IPS-NIHi7 (cell line): ENCODE results near the gene EIF3B.
A peak's percentile ranks its signal among the peaks of the same experiment; 100 is the strongest.
"Not testable (repeated sequence)": the region's sequence is repeated elsewhere in the genome, so short reads cannot be mapped to it uniquely, and the experiment has no call there.

Experiments
- DNase-seq: peaks from one replicate; pipeline ENCODE4 v3.0.0; 2012; ENCODE audit warnings: mixed read lengths; ENCODE audit errors: extremely low spot score

EIF3B gene

DNA sequence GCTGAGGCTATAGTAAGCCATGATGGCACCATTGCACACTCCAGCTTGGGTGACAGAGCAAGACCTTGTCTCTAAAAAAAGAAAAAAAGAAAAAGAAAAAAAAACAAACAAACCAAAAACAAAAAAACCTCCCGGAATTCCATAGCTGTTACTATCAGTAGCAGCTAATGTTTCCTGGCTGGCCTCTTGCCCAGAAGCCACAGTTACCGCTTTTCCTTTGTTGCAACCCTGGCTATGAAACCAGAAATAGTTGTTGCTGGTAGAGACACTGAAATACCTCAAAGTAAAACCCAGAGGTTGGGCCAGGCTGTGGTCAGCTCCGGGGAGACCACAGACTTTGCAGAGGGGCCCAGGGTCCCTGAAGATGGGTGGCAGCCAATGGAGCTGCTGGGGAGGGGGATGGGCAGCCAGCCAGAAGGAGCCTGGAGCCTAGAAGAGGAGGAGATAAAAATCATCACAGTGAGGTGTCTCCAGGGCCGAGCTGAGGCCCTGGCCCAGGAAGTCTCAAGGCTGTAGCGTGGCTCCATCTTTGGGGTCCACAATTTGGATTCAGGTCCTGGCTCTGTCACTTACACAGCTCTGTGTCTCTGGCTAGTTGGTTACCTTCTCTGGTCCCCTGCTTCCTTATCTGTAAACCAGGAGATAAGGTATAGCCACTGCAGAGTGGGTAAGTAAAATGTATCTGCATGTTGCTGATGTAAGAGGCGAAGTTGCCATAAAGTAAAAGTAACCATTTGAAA is 45.4 kb downstream of the EIF3B start:
- DNase-seq: no peak

DNA sequence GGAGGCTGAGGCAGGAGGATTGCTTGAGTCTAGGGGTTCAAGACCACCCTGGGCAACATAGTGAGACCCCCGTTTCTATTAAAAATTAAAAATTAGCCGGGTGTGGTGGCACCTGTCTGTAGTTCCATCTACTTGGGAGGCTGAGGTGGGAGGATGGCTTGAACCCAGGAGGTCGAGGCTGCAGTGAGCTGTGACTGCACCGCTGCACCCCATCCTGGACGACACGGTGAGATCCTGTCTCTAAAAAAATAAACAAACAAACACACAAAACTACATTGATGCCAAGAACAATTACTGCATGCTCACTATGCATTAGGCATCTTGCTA is 48.0 kb downstream of the EIF3B start:
- DNase-seq: no peak

DNA sequence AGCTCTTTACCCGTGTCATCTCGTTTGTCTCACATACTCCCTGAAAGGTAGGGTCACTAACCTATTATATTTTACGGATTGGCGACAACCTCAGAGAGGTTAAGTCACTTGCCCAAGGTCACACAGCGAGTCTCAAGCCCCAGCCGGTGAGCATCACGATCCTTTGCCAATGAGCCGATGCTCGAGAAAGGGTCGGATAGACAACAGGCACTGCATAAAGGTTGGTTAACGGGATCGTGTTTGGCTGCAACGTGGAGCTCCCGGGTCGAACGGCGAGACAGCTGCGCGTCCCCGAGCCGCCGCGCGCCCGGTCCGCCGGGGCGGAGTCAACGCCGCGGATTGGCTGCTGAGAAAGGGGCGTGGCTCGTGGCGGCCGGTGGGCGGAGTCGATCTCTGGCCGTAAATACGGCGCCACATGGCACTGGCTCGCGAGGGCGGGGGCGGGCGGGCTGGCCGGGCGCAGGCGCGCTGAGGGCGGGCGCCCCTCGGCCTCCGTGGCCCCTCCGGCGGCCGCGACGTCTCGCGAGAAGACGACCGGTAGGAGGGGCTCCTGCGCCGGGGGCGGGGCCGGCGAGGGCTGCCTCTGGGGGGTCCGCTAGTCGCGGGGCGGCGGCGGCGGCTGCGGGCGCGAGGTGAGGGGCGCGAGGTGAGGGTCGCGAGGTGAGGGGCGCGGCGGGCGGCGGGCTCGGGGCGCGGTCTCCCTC is 48.5 kb downstream of the EIF3B start, which contains the start of gene CHST12:
Gene CHST12 (plus strand): TSS at position 598 of the 704 bp plus-strand sequence. CDS start 29,029 bp downstream, outside the sequence.
- DNase-seq: peak; percentile 100

DNA sequence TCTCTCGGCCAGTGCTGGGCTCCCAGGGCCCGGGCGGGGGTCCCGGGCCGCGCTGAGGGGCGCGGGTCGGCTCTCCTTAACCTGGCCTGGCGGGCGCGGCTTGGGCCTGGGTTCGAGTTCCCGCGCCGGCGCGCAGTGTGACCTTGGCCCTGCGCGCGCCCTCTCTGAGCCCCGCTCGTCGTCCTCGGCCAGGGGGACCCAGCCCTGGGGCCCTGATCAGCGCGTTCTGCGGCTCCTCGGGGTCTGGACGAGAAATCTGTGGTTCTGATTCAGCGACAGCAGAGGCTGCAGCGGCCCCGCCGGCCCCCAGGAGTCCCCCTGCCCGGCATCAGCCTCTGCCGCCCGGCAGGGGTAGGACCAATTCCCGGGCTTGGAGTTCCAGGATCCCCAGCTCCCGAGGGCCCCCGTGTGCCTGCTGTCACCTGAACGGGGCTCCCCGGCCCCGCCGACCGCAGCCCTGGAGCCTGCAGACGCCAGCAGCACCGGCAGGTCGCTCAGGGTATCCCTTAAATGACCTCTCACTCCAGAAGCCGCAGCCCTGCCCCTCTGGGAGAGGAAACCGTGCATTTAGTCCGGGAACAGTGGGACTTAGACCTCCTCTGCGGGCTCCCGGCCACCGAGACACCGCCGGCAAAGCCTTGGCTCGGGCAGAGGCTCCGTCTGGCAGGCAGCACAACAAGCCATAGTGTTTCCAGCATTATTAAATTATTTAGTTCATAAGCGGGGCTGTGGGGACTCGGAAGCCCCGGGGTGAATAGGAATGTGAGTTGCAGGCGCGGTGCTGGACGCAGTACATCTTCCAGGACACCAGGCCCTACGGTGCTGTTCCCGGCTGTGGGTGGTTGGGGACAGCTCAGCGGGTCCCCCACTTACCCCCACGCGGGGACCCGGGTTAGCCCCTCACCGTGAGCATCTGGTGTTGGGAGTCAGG is 49.4 kb downstream of the EIF3B start:
- DNase-seq: peak; percentile 63

DNA sequence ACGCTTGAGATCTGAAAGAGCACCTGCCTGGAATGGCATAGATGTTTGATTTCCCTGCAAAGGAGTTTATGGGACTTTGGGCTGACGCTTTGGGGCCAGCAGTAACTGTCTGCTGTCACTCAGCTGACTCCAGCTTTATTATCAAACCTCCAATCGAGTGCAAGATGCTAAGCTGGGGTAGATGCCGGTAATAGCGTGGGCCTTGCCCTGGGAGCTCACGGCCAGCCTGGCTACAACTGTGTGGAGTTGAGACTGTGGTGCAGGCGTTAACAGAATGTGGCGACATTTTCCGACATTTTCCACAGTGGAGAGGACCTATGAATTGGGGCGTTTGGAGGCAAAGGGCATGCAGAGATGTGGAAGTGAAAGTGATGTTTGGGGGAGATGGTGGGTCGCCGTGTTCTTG is 50.1 kb downstream of the EIF3B start:
- no peak for DNase-seq

DNA sequence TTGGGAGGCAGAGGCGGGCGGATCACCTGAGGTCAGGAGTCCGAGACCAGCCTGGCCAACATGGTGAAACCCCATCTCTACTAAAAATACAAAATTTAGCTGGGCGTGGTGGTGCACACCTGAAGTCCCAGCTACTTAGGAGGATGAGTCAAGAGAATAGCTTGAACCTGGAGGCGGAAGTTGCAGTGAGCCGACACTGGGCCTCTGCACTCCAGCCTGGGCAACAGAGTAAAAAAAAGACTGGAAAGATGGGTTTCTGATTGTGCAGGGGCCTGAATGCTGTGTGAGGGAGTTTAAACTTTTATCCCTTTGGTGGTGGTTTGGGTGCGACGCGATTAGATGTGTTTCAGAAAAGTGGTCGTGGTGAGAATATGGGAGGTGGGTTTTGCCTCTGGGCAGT is 50.6 kb downstream of the EIF3B start:
- no peak for DNase-seq

DNA sequence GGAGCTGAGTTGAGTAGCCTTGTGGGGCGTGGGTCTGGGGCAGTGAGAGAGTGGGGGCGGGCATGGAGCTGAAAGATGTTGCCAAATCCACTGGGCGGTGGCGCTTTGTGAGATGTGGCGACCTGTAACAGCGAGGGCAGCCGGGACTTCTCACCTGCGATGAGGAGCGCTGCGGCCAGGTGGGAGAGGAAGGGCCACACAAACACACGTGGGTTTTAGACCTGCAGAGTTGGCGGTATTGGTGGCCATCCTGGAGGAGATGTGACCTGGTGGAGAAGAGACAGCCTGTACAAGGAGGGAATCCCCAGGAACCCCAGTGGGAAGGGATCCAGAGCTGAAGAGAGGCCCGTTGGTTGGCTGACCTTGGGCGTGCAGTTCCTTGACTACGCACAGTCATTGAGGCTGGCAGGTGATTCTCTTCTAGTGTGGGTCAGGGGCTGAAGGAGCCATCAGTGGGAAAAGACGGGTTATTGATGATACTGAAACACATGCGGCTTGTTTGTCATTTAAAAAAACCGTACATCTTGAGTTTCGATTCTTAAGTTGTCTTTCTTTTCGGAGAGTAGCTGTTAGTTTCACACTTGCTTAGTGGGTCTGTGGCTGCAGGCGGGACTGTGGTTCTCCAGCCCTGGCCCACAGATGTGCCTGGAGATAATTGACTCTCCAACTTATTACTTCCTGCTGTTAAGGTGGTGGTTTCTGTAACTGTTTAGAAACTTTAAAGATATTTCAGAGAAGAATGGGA is 51.1 kb downstream of the EIF3B start:
- no peak for DNase-seq

DNA sequence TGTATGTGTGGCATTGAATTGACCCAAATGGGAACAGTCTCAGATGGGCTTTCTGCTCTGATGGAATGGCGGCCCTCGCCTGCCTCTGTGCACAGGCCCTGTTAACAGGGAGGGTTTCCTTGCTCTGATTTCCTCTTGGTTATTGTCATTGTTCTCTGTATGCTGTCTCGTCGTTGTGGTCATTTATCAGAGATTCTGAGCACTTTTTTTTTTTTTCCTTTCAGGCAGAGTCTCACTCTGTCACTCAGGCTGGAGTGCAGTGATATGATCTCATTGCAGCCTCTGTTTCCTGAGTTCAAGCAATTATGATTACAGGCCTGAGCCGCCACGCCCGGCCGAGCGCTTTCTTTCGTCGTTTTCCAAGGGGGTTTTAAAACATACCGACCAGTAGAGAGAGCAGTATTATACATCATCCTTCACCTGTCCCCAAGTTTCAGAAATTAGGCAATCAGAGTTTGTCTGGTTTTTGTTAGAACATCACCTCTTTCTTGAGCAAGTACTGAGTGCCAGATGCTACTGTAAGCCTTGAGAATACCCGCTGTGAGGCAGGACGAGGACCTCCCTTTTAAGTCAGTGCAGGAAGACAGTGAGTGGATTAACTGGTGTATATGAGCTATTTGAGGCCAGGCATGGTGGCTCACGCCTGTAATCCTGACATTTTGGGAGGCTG is 55.3 kb downstream of the EIF3B start:
- no peak for DNase-seq

DNA sequence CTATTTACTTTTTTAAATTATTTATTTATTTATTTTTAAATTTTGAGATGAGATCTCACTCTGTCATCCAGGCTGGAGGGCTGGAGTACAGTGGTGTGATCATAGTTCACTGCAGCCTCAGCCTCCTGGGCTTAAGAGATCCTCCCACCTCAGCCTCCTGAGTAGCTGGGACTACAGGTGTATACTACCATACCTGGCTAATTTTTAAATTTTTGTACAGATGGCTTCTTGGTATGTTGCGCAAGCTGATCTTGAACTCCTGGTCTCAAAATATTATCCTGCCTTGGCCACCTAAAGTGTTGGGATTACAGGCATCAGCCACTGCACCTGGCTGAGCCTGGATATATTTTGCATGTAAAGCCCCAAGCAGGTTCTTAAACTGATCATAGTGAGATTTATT is 56.4 kb downstream of the EIF3B start:
- DNase-seq: no peak

DNA sequence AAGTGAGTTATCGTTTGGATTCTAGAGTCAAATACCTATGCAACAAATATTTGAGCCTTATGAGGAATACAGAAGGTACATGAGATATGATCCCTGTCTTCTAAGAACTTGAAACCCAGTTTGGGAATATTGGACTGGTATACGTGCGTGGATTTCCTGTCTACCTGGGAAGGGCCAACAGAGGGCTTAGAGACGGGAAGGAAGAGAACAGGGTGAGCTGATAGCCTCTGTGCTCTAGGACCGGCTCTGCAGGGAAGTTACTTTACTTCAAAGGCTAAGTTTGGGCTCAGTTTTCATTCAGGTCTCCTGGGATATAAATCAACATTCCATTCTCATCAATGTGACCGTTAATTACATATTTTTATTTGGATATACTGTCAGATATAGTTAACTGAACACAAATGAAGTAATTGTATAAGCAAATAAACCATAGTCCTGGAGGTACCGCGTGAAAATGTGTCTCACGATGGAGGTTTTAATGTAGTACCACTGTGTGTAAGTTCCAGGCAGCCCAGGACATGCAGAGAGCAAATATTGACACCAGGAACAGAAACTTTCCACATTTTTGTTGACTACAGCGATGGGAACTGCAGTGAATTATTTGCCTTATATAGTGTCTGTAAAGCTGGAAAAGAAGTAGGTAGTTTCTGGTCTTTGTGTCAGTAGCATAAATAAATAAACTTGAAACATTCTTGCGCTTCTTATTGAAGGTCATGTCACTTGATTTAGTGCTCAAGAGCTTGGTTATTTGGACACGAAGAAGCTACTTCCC is 57.4 kb downstream of the EIF3B start:
- DNase-seq: no peak

DNA sequence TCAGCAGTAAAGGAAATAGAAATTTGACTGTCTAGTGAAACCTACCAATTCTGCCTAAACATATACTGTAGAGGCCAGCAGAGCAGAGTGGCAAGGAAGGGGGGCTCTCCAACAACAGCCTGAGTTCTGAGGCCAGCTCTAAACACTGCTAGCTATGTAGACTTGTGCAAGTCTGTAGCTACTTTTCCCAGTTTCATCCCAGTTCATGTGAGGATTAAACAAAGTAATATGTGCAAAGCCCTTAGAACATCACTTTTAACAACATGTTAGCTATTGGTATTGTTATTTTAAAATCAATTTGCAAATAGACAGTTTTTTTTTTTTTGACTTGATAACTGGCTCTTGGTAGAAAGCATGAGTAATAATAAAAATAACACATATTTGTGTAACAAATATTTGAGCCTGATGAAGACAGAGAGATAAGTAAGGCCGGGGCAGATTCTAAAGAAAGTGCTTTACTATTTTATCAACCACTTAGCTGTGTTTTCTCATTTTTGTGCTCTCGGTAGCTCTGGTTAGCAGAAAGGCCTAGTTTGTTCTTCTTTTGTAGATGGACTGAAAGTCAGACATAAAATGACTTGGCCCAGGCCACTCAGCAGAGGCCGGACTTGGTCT is 58.1 kb downstream of the EIF3B start:
- DNase-seq: no peak

DNA sequence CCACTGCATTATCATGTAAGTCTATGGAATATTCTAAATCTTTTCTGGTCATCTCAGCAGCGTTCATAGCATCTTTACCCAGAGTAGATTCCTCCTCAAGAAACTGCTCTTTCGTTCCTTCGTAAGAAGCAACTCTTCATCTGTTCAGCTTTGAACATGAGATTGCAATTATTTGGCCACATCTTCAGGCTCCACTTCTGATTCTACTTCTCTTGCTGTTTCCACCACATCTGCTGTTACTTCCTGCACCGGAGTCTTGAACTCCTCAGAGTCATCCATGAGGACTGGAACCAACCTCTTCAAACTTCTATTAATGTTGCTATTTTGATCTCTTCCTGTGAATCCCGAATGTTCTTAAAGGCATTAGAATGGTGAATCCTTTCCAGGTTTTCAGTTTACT is 61.4 kb downstream of the EIF3B start:
- DNase-seq: no peak

DNA sequence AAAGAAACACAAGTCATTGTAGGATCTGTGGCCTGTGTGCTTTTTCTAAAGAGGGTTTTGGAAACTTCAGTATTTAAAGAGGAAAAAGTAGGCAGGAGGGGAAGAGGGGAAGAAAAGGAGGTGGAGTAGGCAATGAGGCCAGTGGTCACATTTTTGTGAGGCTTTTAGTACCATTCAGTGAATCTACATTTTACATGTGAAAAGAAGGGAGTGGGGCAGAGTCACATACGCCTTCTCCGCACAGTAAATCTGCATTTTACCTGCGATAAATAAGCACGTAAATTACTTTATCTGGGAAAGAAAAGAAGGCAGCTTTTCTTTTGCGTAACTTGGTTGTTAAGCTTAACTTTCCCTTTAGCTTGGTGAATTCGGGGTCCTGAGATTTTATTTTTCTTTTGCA is 62.0 kb downstream of the EIF3B start:
- DNase-seq: no peak

DNA sequence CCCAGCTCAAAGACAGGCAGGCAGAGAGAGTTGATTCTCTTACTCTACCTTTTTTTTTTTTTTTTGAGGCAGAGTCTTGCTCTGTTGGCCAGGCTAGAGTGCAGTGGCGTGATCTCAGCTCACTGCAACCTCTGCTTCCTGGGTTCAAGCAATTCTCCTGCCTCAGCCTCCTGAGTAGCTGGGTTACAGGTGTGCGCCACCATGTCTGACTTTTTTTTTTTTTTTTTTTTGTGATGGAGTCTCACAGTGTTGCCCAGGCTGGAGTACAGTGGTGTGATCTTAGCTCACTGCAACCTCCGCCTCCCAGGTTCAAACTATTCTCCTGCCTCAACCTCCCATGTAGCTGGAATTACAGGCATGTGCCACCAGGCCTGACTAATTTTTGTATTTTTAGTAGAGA is 62.6 kb downstream of the EIF3B start:
- not testable (repeated sequence) for DNase-seq

DNA sequence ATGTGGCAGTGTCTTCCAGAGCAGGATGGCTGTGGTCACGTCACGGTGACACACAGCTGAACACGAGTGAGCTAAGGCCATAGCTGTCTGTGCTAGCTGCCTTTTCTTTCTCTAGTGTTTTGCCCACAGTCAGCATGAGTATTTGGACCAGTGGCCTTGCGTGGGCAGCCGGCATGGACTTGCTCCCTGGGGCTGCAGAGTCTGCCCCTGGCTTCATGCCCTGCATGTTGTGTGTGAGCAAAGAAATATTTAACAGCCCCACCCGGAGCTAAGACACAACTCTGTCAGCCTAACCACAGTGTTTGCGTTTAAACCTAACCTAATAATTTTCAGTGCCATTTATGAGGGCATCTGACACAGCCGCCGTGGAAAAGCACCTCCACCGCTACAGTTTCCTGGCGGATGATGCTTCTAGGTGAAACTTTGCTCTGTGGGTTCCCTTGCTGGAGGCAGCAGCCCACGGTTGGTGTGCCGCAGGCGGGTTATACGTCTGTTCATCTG is 63.4 kb downstream of the EIF3B start:
- no peak for DNase-seq

DNA sequence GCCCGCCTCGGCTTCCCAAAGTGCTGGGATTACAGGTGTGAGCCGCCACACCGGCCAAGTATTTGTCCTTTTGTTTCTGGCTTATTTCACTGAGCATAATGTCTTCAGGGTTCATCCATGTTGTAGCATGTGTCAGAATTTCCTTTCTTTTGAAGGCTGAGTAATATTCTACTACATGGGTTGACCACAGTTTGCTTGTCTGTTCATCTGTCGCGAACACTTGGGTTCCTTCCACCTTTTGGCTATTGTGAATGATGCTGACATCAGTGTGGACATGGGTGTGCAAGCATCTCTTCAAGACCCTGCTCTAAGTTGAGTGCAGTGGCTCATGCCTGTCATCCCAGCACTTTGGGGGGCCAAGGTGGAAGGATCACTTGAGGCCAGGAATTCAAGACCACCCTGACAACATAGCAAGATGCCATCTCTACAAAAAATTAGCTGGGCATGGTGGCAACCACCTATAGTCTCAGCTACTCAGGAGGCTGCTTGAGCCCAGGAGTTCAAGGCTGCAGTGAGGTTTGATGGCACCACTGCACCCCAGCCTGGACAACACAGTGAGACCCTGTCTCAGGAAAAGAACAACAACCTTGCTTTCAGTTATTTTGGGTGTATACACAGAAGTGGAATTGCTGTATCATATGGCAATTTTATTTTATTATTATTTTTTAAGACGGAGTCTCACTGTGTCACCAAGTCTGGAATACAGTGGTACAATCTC is 65.7 kb downstream of the EIF3B start:
- DNase-seq: no peak

DNA sequence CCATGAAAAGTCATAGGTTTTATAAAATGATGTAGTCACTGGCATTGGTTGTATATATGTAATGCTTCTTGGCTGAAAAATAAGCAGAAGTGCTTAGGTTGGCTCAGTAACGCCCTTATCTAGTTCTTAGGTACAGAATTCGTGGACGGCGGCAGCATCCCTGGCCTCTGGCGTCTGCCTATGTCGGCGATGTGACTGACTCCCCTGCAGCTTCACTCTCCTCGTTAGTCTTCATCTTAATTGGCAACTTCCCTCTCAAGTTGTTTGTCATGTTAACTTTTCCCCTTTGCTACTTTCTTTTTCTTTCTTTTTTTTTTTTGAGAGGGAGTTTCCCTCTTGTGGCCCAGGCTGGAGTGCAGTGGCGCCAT is 67.3 kb downstream of the EIF3B start:
- DNase-seq: no peak

DNA sequence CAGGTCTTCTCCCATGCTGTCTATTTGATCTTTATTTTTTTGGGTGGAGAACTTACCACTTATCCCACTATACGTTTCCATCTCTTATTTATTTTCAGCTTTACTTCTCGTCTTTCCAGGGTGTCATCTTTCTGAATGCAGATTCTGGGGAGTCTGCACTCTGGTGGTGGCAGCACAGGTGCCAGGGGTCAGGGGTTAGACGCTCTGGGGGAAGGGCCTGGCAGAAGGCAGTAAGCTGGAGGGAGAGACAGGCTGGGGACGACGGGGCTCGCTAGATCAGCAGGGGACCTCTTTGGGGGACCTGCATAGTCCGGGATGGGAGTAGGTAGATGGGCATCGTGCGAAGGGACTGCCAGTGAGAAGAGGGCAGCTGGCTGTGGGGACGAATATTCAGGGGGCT is 71.1 kb downstream of the EIF3B start:
- DNase-seq: no peak
